Effector CD8-positive, alpha-beta T cell (primary cell): ENCODE results near the gene MT1M.
"Not testable (repeated sequence)": the region's sequence is repeated elsewhere in the genome, so short reads cannot be mapped to it uniquely, and the experiment has no call there.

Experiments used
- DNase-seq: peaks from one replicate; lab custom pipeline; 2025; lab: John Stamatoyannopoulos, UW

MT1M gene

GRCh38 chr16:56649271-56649670 is 16.8 kb downstream of the MT1M start:
- DNase-seq, result no peak

GRCh38 chr16:56649820-56650219 is 17.4 kb downstream of the MT1M start:
- DNase-seq, result no peak

GRCh38 chr16:56651586-56651985 is 19.1 kb downstream of the MT1M start, which contains the start of gene MT1B:
Gene MT1B, plus strand, starts transcription at chr16:56651886. Its CDS starts 68 bp downstream, at chr16:56651954.
- DNase-seq, result no peak

DNA sequence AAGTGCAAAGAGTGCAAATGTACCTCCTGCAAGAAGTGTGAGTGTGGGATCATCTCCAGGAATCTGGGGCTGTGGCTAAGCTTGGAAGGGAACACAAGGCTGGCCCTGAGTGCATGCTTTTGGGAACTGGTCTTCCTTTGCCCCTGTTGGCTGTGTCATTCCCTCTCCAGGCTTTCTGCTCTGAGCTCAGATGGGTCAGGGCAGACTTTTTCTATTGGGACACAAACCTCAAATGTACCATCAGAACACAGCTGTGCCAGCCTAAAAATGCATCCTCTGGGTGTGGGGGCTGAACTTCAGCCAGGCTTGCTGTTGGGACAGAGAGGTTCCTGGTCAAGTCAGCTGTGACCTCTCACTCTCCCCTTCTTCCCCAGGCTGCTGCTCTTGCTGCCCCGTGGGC is 20.1 kb downstream of the MT1M start:
- no peak for DNase-seq

DNA sequence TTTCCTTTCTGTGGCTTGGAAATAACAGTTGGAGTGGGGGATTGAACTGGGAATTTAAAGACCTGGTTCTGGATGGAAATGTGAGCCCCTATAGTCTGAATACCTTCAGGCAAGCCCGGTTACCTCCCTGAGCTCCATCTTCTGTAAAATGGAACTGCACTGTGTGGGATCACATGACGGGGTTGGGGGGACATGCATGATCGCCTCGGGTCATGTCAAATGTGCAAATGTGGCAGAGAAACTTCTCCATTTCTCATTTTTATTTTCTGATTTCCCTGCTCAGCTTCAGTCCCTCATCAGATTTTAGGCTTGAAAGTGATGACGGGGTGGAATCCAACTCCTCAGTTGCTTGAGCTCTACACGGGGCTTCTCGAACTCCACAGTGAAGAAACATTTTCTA is 20.8 kb downstream of the MT1M start:
- DNase-seq, result no peak

DNA sequence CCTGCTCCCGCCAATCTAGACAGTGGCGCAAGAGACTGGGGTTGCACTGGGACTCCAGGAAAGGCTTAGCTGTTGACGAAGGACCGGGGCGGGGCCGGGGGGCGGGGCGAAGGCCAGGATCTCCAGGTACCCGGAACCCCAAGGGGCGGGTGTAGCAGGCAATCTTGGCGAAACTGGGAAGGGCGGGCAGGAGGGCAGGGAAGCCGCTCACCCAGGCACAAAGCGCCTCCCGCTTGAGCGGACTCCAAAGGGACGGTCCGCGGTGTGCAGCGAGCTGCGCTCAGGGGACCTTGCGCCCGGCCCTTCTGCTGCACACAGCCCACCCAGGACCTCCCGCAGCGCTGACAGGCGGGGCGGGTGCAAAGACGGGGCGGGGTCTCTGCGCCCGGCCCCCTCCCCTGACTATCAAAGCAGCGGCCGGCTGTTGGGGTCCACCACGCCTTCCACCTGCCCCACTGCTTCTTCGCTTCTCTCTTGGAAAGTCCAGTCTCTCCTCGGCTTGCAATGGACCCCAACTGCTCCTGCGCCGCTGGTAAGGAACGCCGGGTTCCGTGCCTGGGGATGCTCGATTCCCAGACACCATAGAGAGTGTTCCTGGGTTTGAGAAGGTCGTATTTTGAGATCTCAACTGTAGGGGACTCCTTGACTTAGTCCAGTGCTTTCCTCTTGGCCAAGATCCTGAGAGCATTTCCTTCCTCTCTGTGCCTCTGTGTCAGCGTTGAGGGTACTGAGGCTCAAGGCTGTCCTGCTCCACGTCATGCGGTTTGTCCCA is 25.3 kb downstream of the MT1M start, which contains the start of gene MT1F:
Gene MT1F (plus strand): TSS at position 405 of the 772 bp plus-strand sequence. CDS start 100 bp downstream, at position 505.
- DNase-seq, result peak; percentile 65

DNA sequence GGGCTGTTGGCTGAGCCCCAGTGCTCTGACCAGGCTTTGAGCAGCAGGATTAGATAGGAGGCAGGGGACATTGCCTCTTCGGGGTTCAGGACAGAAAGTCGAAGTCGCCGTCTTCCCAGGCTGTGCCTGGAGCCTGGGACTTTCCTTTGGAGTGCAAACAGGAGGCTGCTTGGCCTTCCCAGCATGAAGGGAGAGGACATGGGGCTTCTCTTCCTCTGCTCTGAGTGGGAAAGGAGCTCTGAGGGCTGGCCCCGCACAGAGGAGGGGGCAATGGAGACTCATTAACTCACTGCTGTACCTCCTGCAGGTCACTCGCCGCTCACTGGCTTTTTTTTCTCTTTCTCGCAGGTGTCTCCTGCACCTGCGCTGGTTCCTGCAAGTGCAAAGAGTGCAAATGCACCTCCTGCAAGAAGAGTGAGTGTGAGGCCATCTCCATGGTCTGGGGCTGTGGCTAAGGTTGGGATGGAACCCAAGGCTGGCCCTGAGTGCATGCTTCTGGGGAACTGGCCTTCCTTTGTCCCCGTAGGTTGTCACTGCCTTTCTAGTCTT is 25.9 kb downstream of the MT1M start:
- DNase-seq, result no peak

- DNase-seq, result no peak
Measured at GRCh38 chr16:56662357-56663354, 30.2 kb downstream of the MT1M start.

- no peak for DNase-seq
Measured at GRCh38 chr16:56664506-56664905, 32.0 kb downstream of the MT1M start.

GRCh38 chr16:56665286-56666261 is 33.1 kb downstream of the MT1M start:
- not testable (repeated sequence) for DNase-seq

DNA sequence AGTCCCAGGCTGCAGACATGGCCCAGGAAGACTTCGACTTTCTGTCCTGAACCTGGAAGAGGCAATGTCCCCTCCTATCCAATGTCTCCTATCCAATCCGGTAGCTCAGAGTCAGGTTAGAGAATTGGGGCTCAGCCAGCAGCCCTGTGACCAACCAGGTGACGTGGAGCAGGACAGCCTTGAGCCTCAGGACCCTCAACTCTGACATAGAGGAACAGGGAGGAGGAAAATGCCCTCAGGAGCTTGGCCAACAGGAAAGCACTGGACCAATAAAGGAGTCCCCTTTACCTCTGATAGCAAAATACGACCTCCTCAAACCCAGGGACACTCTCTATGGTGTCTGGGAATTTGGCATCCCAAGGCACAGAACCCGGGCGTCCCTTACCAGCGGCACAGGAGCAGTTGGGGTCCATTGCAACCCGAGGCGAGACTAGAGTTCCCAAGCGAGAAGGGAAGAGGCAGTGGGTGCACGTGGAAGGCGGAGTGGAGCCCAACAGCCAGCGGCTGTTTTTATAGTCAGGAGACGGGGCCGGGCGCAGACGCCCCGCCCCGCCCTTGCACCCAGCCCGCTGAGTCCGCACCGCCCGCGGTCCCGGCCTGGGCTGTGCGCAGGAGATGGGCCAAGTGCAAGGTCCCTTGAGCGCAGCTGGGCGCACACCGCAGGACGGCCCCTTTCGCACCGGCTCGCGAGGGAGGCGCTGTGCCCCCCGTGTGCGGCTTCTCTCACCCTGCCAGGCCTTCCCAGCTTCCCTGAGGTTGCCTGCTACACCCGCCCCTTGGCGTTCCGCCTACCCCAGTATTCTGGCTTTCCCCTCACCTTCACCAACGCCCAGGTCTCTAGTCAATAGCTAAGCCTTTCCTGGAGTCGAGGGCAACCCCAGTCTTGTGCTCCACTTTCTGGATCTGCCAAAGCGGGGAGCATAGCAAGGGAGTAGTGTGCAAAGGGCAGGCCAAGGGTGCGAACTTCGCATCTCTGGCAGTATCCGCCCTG is 35.4 kb downstream of the MT1M start, which contains the start of gene MT1G:
Gene MT1G (minus strand): TSS at position 485 of the 991 bp plus-strand sequence. CDS start 72 bp downstream, at position 413.
- no peak for DNase-seq

- DNase-seq, result no peak
Measured at GRCh38 chr16:56669005-56669839, 36.8 kb downstream of the MT1M start, which contains the start of gene MT1H. Gene MT1H, plus strand, starts transcription at chr16:56669814. Its CDS starts 71 bp downstream, at chr16:56669885.

DNA sequence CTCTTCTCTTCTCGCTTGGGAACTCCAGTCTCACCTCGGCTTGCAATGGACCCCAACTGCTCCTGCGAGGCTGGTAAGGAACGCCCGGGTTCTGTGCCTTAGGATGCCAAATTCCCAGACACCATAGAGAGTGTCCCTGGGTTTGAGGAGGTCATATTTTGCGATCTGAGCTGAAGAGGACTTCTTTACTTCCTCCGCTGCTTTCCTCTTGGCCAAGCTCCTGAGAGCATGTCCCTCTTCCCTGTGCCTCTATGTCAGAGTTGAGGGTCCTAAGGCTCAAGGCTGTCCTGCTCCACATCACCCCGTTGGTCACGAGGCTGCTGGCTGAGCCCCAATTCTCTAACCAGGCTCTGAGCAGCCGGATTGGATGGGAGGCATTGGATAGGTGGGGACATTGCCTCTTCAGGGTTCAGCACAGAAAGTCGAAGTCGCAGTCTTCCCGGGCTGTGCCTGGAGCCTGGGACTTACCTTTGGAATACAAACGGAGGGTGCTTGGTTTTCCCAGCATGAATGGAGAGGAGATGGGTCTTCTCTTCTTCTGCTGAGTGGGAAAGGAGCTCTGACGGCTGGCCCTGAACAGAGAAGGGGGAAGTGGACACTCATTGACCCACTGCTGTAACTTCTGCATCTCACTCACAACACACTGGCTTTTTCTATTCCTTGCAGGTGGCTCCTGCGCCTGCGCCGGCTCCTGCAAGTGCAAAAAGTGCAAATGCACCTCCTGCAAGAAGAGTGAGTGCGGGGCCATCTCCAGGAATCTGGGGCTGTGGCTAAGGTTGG is 37.6 kb downstream of the MT1M start:
- DNase-seq, result no peak

GRCh38 chr16:56670620-56670934 is 38.1 kb downstream of the MT1M start:
- DNase-seq, result no peak

GRCh38 chr16:56671691-56672090 is 39.2 kb downstream of the MT1M start:
- DNase-seq, result not testable (repeated sequence)

DNA sequence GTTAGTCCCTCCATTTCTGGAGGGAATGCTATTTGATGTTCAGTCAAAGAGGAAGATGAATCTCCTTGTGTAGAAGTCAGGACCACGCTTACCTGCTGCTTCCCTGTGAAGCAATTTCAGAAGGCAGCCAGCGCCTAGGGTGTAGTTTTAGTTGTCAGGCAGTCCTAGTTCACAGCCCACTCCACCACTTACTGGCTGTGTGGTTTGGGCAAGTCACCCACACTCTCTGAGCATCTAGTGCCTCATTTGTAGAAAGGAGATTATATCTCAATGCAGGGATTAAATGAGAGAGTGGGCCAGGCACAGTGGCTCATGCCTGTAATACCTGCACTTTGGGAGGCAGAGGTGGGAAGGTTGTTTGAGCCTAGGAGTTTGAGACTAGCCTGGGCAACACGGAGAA is 39.7 kb downstream of the MT1M start:
- DNase-seq, result not testable (repeated sequence)

DNA sequence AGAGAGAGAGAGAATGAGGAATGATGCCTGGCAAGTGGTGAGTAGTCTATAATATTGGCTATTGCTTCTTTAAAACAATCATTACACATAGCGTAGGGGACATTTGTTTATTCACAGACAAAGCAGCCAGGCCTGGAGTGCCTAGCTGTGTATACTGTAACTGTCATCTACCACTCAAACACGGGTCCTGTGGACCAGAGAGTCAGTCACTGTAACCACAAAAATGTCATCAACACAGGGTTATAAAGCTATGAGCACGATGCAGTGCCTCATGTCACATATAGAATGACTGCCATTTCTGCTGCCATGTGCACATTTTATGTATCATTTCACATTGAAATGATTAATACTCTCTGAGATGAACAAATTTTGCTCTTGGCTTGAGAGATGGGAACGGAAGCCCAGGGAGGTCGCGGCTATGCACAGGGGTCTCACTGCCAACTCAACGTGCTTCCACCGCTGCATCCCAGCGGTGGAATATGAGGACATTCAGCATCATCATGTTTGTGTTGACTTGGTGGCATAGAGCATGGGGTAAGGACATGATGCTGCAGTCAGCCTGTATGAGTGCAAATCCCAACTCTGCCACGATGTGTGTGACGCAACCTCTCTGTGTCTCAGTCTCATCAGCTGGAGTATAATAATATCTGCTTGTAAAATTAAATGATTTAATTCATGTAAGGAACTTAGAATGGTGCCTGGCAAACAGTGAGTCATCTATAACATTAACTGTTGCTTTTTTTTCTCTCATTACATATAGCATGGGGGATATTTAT is 40.5 kb downstream of the MT1M start:
- no peak for DNase-seq
